GM23248 (cell line): ENCODE data around the gene IL32. TPM values are rescaled to one million over a fixed set of nuclear protein-coding genes. Genes with fewer than 3 reads are reported as not detected.

Source experiments
- DNase-seq: peaks from one replicate; pipeline ENCODE4 v3.0.0-alpha.2; 2015
- H2AFZ ChIP-seq: fragments of 200-600 bp; sonication (generic); 2 replicates; pipeline ENCODE4 v1.6.1; 2016; ENCODE audit warnings: antibody characterized with exemption
- H3F3A ChIP-seq: fragments of 200-600 bp; sonication (generic); 2 replicates; pipeline ENCODE4 v1.6.1; 2016; ENCODE audit warnings: mild to moderate bottlenecking, antibody characterized with exemption, mixed run types; ENCODE audit not compliant: insufficient read depth
- H3K27ac ChIP-seq: fragments of 200-600 bp; sonication (generic); 2 replicates; pipeline ENCODE4 v1.5.1; 2016; ENCODE audit warnings: mild to moderate bottlenecking
- H3K27me3 ChIP-seq: fragments of 200-600 bp; sonication (generic); replicated peaks from 2 replicates; pipeline ENCODE4 v1.6.1; 2016; ENCODE audit warnings: mild to moderate bottlenecking; ENCODE audit not compliant: insufficient read depth
- H3K36me3 ChIP-seq: fragments of 200-600 bp; sonication (generic); 2 replicates; pipeline ENCODE4 v1.6.1; 2016; ENCODE audit warnings: low read depth, mild to moderate bottlenecking
- H3K4me1 ChIP-seq: fragments of 200-600 bp; sonication (generic); 2 replicates; pipeline ENCODE4 v1.6.1; 2016; ENCODE audit warnings: mild to moderate bottlenecking; ENCODE audit not compliant: insufficient read depth
- H3K4me2 ChIP-seq: fragments of 200-600 bp; sonication (generic); one replicate; pipeline ENCODE4 v1.6.1; 2016; ENCODE audit warnings: mild to moderate bottlenecking; ENCODE audit not compliant: unreplicated experiment
- H3K4me3 ChIP-seq: fragments of 200-600 bp; sonication (generic); 2 replicates; pipeline ENCODE4 v1.5.1; 2016; ENCODE audit warnings: mild to moderate bottlenecking
- H3K79me2 ChIP-seq: fragments of 200-600 bp; sonication (generic); 2 replicates; pipeline ENCODE4 v1.6.1; 2016; ENCODE audit warnings: mild to moderate bottlenecking; ENCODE audit not compliant: insufficient read depth
- H3K9ac ChIP-seq: fragments of 200-600 bp; sonication (generic); 2 replicates; pipeline ENCODE4 v1.6.1; 2016; ENCODE audit warnings: mild to moderate bottlenecking
- H3K9me2 ChIP-seq: fragments of 200-600 bp; sonication (generic); 2 replicates; pipeline ENCODE4 v1.6.1; 2016; ENCODE audit warnings: mixed run types, mild to moderate bottlenecking, moderate library complexity; ENCODE audit not compliant: insufficient read depth
- H3K9me3 ChIP-seq: fragments of 200-600 bp; sonication (generic); one replicate; pipeline ENCODE4 v1.6.1; 2017; ENCODE audit warnings: low read depth
- H4K20me1 ChIP-seq: fragments of 200-600 bp; sonication (generic); 2 replicates; pipeline ENCODE4 v1.6.0; 2016; ENCODE audit not compliant: insufficient read depth
- EZH2 ChIP-seq: fragments of 200-600 bp; sonication (generic); IDR thresholded peaks from 2 replicates; pipeline ENCODE4 v1.6.1; 2018; ENCODE audit warnings: antibody characterized with exemption, mild to moderate bottlenecking; ENCODE audit not compliant: insufficient read depth, poor library complexity, severe bottlenecking
- EZH2phosphoT487 ChIP-seq: fragments of 200-600 bp; sonication (generic); IDR thresholded peaks from 2 replicates; pipeline ENCODE4 v1.6.1; 2018; ENCODE audit warnings: antibody characterized with exemption, moderate library complexity, mild to moderate bottlenecking, low read depth; ENCODE audit not compliant: insufficient read depth
- WGBS, 2 experiments: methylation state at CpG; one replicate each; pipeline ENCODE4 v1.1.6; 2015 to 2017; ENCODE audit warnings: low lambda C conversion rate in 2 of 2, low coverage in 1 of 2; ENCODE audit errors: missing lambda C conversion rate in 2 of 2; 5-methylcytosine and 5-hydroxymethylcytosine counted together
- in situ Hi-C: fragments of 300-500 bp; cut with MboI; formaldehyde crosslinking; loops from 2 replicates; pipeline ENCODE4 v1.15.0; 2020
- polyA plus RNA-seq: library from polyadenylated mRNA; unstranded; fragments of >200 nt; fragmentation: Nextera tagmentation; extraction: Ambion mirVana; gene quantifications from 2 replicates; pipeline ENCODE4 v1.2.1, GENCODE V29; 2016
- total RNA-seq: library from RNA; depleted of rRNA; stranded (reverse); fragments of >200 nt; shearing (Covaris generic); gene quantifications from 2 replicates; pipeline ENCODE4 v1.2.3, GENCODE V29; 2014

Gene IL32
- total and polyA plus RNA-seq, 2 experiments from 2014 or later = 0.76 to 1.0 TPM

DNA sequence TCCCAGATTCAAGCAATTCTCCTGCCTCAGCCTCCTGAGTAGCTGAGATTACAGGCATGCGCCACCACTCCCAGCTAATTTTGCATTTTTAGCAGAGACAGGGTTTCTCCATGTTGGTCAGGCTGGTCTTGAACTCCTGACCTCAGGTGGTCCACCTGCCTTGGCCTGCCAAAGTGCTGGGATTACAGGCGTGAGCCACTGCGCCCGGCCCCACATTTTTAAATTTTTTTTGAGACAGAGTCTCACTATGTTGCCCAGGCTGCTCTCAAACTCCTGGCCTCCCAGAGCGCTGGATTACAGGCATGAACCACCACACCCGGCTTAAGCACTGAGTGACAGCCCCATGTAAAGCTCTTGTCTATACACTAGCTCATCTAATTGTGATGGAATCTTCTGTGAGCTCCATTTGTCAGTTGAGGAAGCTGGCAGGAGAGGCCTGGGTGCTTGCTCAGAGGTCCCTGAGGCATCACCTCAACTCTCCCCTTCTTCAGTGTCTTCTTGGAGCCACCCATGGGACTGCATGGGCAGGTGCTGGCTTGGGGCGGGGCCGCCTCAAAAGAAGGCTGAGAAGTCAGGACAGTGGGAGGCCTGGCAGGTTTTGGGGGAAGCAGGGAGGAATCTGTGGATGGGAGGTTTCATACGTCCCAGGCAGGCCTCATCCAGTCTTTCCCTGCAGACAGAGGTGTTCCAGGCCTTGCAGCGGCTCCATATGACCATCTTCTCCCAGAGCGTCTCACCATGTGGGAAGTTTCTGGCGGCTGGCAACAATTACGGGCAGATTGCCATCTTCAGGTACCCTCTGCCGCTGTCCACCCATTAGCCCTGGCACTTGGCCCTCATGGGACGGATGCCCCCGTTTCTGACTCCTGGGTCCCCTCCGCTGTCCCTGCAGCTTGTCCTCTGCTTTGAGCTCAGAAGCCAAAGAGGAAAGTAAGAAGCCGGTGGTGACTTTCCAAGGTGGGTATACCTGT is 40.1 kb upstream of the IL32 start:
- no peak overlapping the region for H2AFZ ChIP-seq
- H3F3A ChIP-seq = peaks cover 20% of the 10 kb centered on the region
- TF ChIP-seq EZH2 (no peak), EZH2phosphoT487 (no peak)
- H3K9ac ChIP-seq = no peak overlapping the region
- peaks cover 2% of the 10 kb centered on the region; the same call in 1 of the 2 replicates for H3K36me3 ChIP-seq
- 91 to 92% methylated on average over 17 to 18 of the region's 18 CpGs for WGBS, 2 experiments
- H3K9me2 ChIP-seq = no peaks in the 10 kb centered on the region
- H3K4me1 ChIP-seq = peaks cover 9% of the 10 kb centered on the region
- no peak overlapping the region for H3K4me2 ChIP-seq
- no peaks in the 10 kb centered on the region for H4K20me1 ChIP-seq
- no peaks in the 10 kb centered on the region for H3K9me3 ChIP-seq
- in situ Hi-C loops = no loop called here
- no peaks in the 10 kb centered on the region for H3K79me2 ChIP-seq
- no peaks in the 10 kb centered on the region for H3K27me3 ChIP-seq
- no peak overlapping the region for H3K27ac ChIP-seq
- DNase-seq = no peak
- no peak overlapping the region for H3K4me3 ChIP-seq

DNA sequence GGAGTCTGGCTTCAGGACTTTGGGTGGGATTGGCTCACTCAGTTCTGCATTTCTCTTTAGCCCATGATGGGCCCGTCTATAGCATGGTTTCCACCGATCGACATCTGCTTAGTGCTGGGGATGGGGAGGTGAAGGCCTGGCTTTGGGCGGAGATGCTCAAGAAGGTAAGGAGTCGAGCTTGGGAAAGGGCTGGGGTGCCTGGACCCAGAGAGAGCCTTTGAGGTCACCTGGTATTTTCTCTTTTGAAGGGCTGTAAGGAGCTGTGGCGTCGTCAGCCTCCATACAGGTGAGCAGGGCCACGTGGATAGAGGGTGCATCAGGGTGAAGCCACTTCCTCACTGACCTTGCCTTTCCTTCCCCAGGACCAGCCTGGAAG is 39.4 kb upstream of the IL32 start:
- in situ Hi-C loops = no loop called here
- TF ChIP-seq EZH2phosphoT487 (no peak), EZH2 (no peak)
- H3F3A ChIP-seq = peaks cover 16% of the 10 kb centered on the region; the same call in 1 of the 2 replicates
- H3K9me3 ChIP-seq = no peaks in the 10 kb centered on the region
- no peak for DNase-seq
- no peak overlapping the region for H2AFZ ChIP-seq
- H3K27ac ChIP-seq = no peak overlapping the region
- no peak overlapping the region for H3K9ac ChIP-seq
- peaks cover 2% of the 10 kb centered on the region; the same call in 1 of the 2 replicates for H3K36me3 ChIP-seq
- H3K4me1 ChIP-seq = peaks cover 9% of the 10 kb centered on the region
- no peaks in the 10 kb centered on the region for H3K79me2 ChIP-seq
- H3K9me2 ChIP-seq = no peaks in the 10 kb centered on the region
- no peak overlapping the region for H3K4me2 ChIP-seq
- H3K27me3 ChIP-seq = no peaks in the 10 kb centered on the region
- H4K20me1 ChIP-seq = no peaks in the 10 kb centered on the region
- 97% methylated on average over 8 of the region's 8 CpGs for WGBS, 2 experiments
- no peak overlapping the region for H3K4me3 ChIP-seq

DNA sequence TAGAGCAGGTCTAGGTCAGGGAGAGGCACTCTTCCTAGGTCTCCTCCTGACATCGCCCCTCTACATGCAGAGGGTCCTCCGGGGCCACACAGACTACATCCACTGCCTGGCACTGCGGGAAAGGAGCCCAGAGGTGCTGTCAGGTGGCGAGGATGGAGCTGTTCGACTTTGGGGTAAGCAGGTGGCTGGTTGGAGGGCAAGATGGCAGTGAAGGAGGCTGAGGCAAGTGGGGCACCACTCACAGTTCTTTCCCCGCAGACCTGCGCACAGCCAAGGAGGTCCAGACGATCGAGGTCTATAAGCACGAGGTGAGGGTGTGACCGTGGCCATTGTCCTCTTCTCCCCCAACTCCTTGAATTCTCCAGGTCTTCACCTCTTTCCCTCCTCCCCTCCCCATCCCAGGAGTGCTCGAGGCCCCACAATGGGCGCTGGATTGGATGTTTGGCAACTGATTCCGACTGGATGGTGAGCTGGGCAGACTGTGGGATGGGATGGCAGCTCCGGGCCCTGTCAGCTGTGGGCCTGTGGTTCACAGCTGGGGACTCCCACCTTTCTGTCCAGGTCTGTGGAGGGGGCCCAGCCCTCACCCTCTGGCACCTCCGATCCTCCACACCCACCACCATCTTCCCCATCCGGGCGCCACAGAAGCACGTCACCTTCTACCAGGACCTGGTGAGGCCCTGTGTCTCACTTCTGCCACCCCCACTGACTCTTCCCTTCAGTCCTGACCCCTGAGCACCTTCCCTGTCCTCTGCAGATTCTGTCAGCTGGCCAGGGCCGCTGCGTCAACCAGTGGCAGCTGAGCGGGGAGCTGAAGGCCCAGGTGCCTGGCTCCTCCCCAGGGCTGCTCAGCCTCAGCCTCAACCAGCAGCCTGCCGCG is 38.6 kb upstream of the IL32 start:
- Histone ChIP-seq H3F3A (peaks cover 16% of the 10 kb centered on the region; the same call in 1 of the 2 replicates), H3K9me2 (no peaks in the 10 kb centered on the region), H3K79me2 (no peaks in the 10 kb centered on the region), H3K9ac (no peak overlapping the region), H3K36me3 (peaks cover 2% of the 10 kb centered on the region; the same call in 1 of the 2 replicates), H3K9me3 (no peaks in the 10 kb centered on the region), H3K4me1 (peaks cover 9% of the 10 kb centered on the region), H3K4me2 (no peak overlapping the region), H2AFZ (no peak overlapping the region), H4K20me1 (no peaks in the 10 kb centered on the region), H3K27me3 (no peaks in the 10 kb centered on the region), H3K4me3 (no peak overlapping the region), H3K27ac (no peak overlapping the region)
- TF ChIP-seq EZH2phosphoT487 (no peak), EZH2 (no peak)
- no peak for DNase-seq
- WGBS, 2 experiments = 89 to 90% methylated on average over 20 to 24 of the region's 24 CpGs
- in situ Hi-C loops = no loop called here

DNA sequence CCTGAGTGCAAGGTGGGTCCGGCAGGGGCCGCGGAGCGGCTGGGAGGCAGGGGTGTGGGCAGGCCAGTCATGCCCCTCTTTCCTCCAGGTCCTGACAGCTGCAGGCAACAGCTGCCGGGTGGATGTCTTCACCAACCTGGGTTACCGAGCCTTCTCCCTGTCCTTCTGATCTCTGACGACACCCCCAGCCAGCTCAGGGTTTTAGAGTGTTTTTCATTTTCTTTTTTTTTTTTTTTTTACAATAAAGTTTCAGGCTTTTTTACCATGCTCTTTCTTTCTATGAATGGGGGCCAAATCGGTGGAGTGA is 38.0 kb upstream of the IL32 start:
- Histone ChIP-seq H3F3A (peaks cover 15% of the 10 kb centered on the region; the same call in 1 of the 2 replicates), H3K79me2 (no peaks in the 10 kb centered on the region), H3K4me2 (no peak overlapping the region), H3K4me1 (peaks cover 8% of the 10 kb centered on the region), H3K9ac (no peak overlapping the region), H3K4me3 (no peak overlapping the region), H4K20me1 (no peaks in the 10 kb centered on the region), H3K27me3 (no peaks in the 10 kb centered on the region), H2AFZ (no peak overlapping the region), H3K9me3 (no peaks in the 10 kb centered on the region), H3K9me2 (no peaks in the 10 kb centered on the region), H3K36me3 (no peaks in the 10 kb centered on the region; the same call in 1 of the 2 replicates), H3K27ac (no peak overlapping the region)
- in situ Hi-C loops = no loop called here
- no peak for DNase-seq
- TF ChIP-seq EZH2phosphoT487 (no peak), EZH2 (no peak)
- 95 to 98% methylated on average over 8 of the region's 8 CpGs for WGBS, 2 experiments
